B cell (primary cell): ENCODE data around the gene SIRT1. TPM values are rescaled to one million over a fixed set of nuclear protein-coding genes. Genes with fewer than 3 reads are reported as not detected.

Experiments
- ATAC-seq: fragments of 200-7000 bp; cut with Tn5 transposase; one replicate; pipeline ENCODE4 v1.10.0; 2021; ENCODE audit warnings: low read depth, mild to moderate bottlenecking, moderate number of reproducible peaks, moderate library complexity
- CTCF ChIA-PET: fragments of 350-600 bp; sonication (Branson Sonifier 250); formaldehyde crosslinking; loops from one replicate; lab custom pipeline; 2021; ENCODE audit warnings: antibody characterized with exemption, inconsistent platforms; lab: Charles Lee
- POLR2A ChIA-PET: fragments of 350-600 bp; sonication (Branson Sonifier 250); formaldehyde crosslinking; loops from one replicate; lab custom pipeline; 2021; ENCODE audit warnings: antibody characterized with exemption; lab: Charles Lee
- DNase-seq: peaks from one replicate; pipeline ENCODE4 v3.0.0; 2013
- H2AFZ ChIP-seq: 2 replicates; pipeline ENCODE4 v1.6.1; 2012; ENCODE audit warnings: mild to moderate bottlenecking, low read depth, low read length; ENCODE audit not compliant: insufficient read depth, poor library complexity, severe bottlenecking
- H3K27ac ChIP-seq, 2 donors: 1 replicate in 1 of 2; 2 replicates in 1 of 2; pipeline ENCODE4 v1.5.1; 2012 to 2013; ENCODE audit warnings: low read length in 2 of 2, mild to moderate bottlenecking in 2 of 2, moderate library complexity in 1 of 2
- H3K27me3 ChIP-seq, 4 experiments: fragments of 200-600 bp in 1 of 4; sonication (generic) in 1 of 4; replicated peaks in 1 of 4; 1 replicate in 2 of 4; 2 replicates in 2 of 4; pipeline versions ENCODE4 v1.6.1 to v1.7.0; 2013 to 2016; ENCODE audit warnings: low read length in 3 of 4, mild to moderate bottlenecking in 2 of 4, mixed read lengths in 1 of 4, moderate library complexity in 1 of 4; ENCODE audit not compliant: insufficient read depth in 4 of 4, control insufficient read depth in 3 of 4; ENCODE audit errors: control extremely low read depth in 1 of 4
- H3K36me3 ChIP-seq, 2 experiments: replicated peaks in 1 of 2; 1 replicate in 1 of 2; 2 replicates in 1 of 2; pipeline versions ENCODE4 v1.6.1 to v1.7.1; 2013; ENCODE audit warnings: low read length in 1 of 2; ENCODE audit not compliant: insufficient read depth in 2 of 2, control insufficient read depth in 1 of 2; ENCODE audit errors: control extremely low read depth in 1 of 2, extremely low read depth in 1 of 2
- H3K4me1 ChIP-seq, 2 donors: fragments of 200-600 bp in 1 of 2; sonication (generic) in 1 of 2; 1 replicate in 1 of 2; 2 replicates in 1 of 2; pipeline versions ENCODE4 v1.5.1 to v1.6.1; 2013 to 2017; ENCODE audit warnings: low read length in 2 of 2; ENCODE audit not compliant: control insufficient read depth in 2 of 2, insufficient read depth in 2 of 2
- H3K4me2 ChIP-seq: replicated peaks from 2 replicates; pipeline ENCODE3; 2012; ENCODE audit warnings: mild to moderate bottlenecking, low read depth, low read length; ENCODE audit not compliant: poor library complexity, severe bottlenecking
- H3K4me3 ChIP-seq, 5 experiments: fragments of 200-600 bp in 1 of 5; sonication (generic) in 1 of 5; 1 replicate in 3 of 5; 2 replicates in 2 of 5; pipeline versions ENCODE4 v1.5.1 to v1.7.0; 2011 to 2016; ENCODE audit warnings: low read length in 4 of 5, mild to moderate bottlenecking in 4 of 5, low read depth in 2 of 5, control low read depth in 1 of 5, moderate library complexity in 1 of 5; ENCODE audit not compliant: insufficient read depth in 1 of 5; ENCODE audit errors: control extremely low read depth in 1 of 5, extremely low read depth in 1 of 5
- H3K79me2 ChIP-seq: fragments of 200-600 bp; sonication (generic); one replicate; pipeline ENCODE4 v1.6.0; 2016; ENCODE audit warnings: low read length; ENCODE audit not compliant: control insufficient read depth, insufficient read depth
- H3K9ac ChIP-seq: fragments of 200-600 bp; sonication (generic); 2 replicates; pipeline ENCODE4 v1.6.1; 2017; ENCODE audit warnings: mild to moderate bottlenecking, low read length, moderate library complexity
- H3K9me3 ChIP-seq, 3 donors: one replicate each; pipeline versions ENCODE4 v1.6.1 to v1.7.1; 2013; ENCODE audit warnings: low read length in 2 of 3; ENCODE audit not compliant: control insufficient read depth in 2 of 3, insufficient read depth in 1 of 3; ENCODE audit errors: control extremely low read depth in 1 of 3
- H4K20me1 ChIP-seq: 2 replicates; pipeline ENCODE4 v1.6.0; 2012; ENCODE audit warnings: mild to moderate bottlenecking, low read length; ENCODE audit not compliant: insufficient read depth, control insufficient read depth, poor library complexity, severe bottlenecking
- H3K27ac Mint-ChIP-seq: one replicate; pipeline ENCODE4 v1.8.0; 2021; ENCODE audit warnings: mixed read lengths
- H3K27me3 Mint-ChIP-seq: one replicate; pipeline ENCODE4 v1.8.0; 2021; ENCODE audit warnings: mixed read lengths
- H3K4me1 Mint-ChIP-seq: one replicate; pipeline ENCODE4 v1.8.0; 2021; ENCODE audit warnings: mixed read lengths
- H3K4me3 Mint-ChIP-seq: one replicate; pipeline ENCODE4 v1.8.0; 2021; ENCODE audit warnings: mixed read lengths
- H3K9me3 Mint-ChIP-seq: one replicate; pipeline ENCODE4 v1.8.0; 2022; ENCODE audit warnings: mixed read lengths; ENCODE audit not compliant: insufficient read depth
- CTCF ChIP-seq: fragments of 200-600 bp; IDR thresholded peaks from one replicate; pipeline ENCODE4 v1.8.0; 2022; ENCODE audit warnings: antibody characterized with exemption, mild to moderate bottlenecking
- EZH2 ChIP-seq: IDR thresholded peaks from 2 replicates; pipeline ENCODE4 v1.6.1; 2012; ENCODE audit warnings: borderline replicate concordance, low read depth, mild to moderate bottlenecking, moderate library complexity, low read length; ENCODE audit not compliant: insufficient read depth, poor library complexity, severe bottlenecking
- WGBS: methylation state at CpG from one replicate; pipeline ENCODE4 v1.1.5; 2013; ENCODE audit warnings: missing lambda C conversion rate; ENCODE audit not compliant: insufficient coverage; 5-methylcytosine and 5-hydroxymethylcytosine counted together
- intact Hi-C: fragments of 100-400 bp; cut with micrococcal nuclease; formaldehyde crosslinking; loops from one replicate; pipeline ENCODE4 v1.10.0; 2022
- polyA plus RNA-seq: library from polyadenylated mRNA; depleted of rRNA; stranded (reverse); fragments of >200 nt; gene quantifications from 2 replicates; pipeline ENCODE4 v1.2.3, GENCODE V29; 2012
- total RNA-seq, 2 donors: library from RNA; stranded (reverse); fragments of 120-200 nt in 1 of 2; gene quantifications; 1 replicate in 1 of 2; 2 replicates in 1 of 2; pipeline versions ENCODE4 v1.2.3 to v1.2.4, GENCODE V29; 2013 to 2022

SIRT1 gene
- total and polyA plus RNA-seq, 2 donors (not counting 1 experiment from before 2014, with no cell fraction given): 14.4 to 67.8 TPM

DNA sequence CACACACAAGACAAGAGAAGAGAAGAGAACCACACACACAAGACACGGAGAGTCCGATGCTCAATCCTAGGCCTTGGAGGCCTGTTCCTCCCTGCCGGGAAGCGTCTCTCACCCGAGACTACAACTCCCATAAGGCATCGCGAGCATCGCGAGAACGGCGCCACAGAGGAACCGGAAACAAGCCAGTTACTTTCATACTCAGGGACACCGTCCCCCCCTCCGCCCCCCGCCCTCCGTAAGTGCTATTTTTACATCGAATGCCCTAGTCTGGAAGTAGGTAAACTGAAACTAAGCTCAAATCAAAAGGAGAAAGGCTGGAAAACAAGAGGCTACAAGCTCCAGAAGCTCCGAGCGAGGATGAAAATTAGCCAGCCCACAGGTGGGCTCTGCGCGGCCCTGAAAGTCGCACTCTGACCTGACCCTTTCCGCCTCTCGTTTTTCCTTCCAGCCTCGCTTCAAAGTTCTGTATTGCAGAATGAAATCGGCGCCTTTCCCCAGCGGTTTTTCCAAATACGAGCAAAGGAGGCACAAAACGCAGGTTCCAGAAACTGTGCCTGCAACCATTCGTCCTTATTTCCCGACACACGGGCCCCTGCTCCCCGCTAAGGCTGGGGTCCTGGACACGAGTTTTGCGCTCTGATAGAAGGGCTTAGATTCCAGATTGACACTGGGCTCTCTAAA lies 35.0 kb upstream of the SIRT1 start:
- peak overlapping the region; percentile 97 for H3K4me3 Mint-ChIP-seq
- intact Hi-C loops: loop anchor here (1.0 to 5.0 kb wide), 4 partner anchors 35 to 482 kb away; partner anchors contain the start of genes HERC4 and SIRT1
- Histone ChIP-seq H3K36me3 (no peaks in the 10 kb centered on the region), H4K20me1 (no peaks in the 10 kb centered on the region), H3K79me2 (no peaks in the 10 kb centered on the region), H3K27me3 (no peaks in the 10 kb centered on the region), H3K4me1 (peaks cover 5 to 9% of the 10 kb centered on the region in 2 donors), H3K9ac (peak overlapping the region; percentile 92), H2AFZ (peak overlapping the region; percentile 95), H3K4me3 (peak overlapping the region; percentile 79 to 98 (median 96)), H3K9me3 (peaks cover 0 to 3% (median 0%) of the 10 kb centered on the region in 3 donors), H3K4me2 (peak overlapping the region; percentile 92), H3K27ac (peak overlapping the region; percentile 89 to 91)
- ATAC-seq: peak; percentile 99
- H3K9me3 Mint-ChIP-seq: no peaks in the 10 kb centered on the region
- H3K27me3 Mint-ChIP-seq: no peaks in the 10 kb centered on the region
- CTCF ChIA-PET: interaction anchor here (0.7 to 4.0 kb wide), 6 partner anchors 36 to 453 kb away, joined by 3 to 27 read pairs (median 4); no protein-coding TSS in a partner anchor
- H3K27ac Mint-ChIP-seq: peak overlapping the region; percentile 97
- POLR2A ChIA-PET: interaction anchor here (0.6 to 1.0 kb wide), 3 partner anchors 30 to 562 kb away, joined by 4 to 8 read pairs (median 5); partner anchors contain the start of genes HNRNPH3 and PBLD
- TF ChIP-seq CTCF (no peak), EZH2 (no peak)
- H3K4me1 Mint-ChIP-seq: peaks cover 8% of the 10 kb centered on the region
- WGBS: 4% methylated on average over 20 of the region's 36 CpGs
- peak; percentile 93 for DNase-seq

GRCh38 chr10:67851186-67851585 lies 33.3 kb upstream of the SIRT1 start:
- DNase-seq: no peak
- H3K9me3 ChIP-seq: peaks cover 0 to 3% (median 0%) of the 10 kb centered on the region in 3 donors
- 95% methylated on average over 2 of the region's 2 CpGs for WGBS
- Mint-ChIP-seq H3K4me1 (peaks cover 12% of the 10 kb centered on the region), H3K27me3 (no peaks in the 10 kb centered on the region), H3K4me3 (peak overlapping the region; percentile 33), H3K27ac (no peak overlapping the region), H3K9me3 (no peaks in the 10 kb centered on the region)
- H4K20me1 ChIP-seq: no peaks in the 10 kb centered on the region
- no peak overlapping the region for H3K4me3 ChIP-seq
- peaks cover 5 to 11% of the 10 kb centered on the region in 2 donors for H3K4me1 ChIP-seq
- CTCF ChIA-PET: interaction anchor here (1.4 to 4.0 kb wide), 2 partner anchors 305 to 451 kb away, joined by 10 to 27 read pairs; no protein-coding TSS in a partner anchor
- POLR2A ChIA-PET: interaction anchor here (1.5 kb wide), 1 partner anchor 481 kb away, joined by 8 read pairs; the partner anchor contains the start of genes HNRNPH3 and PBLD
- no peak overlapping the region for H3K9ac ChIP-seq
- H3K4me2 ChIP-seq: no peak overlapping the region
- H3K36me3 ChIP-seq: no peaks in the 10 kb centered on the region
- no peaks in the 10 kb centered on the region for H3K79me2 ChIP-seq
- H3K27ac ChIP-seq: no peak overlapping the region
- TF ChIP-seq EZH2: no peak
- no peak for TF ChIP-seq CTCF
- no peak for ATAC-seq
- no peaks in the 10 kb centered on the region for H3K27me3 ChIP-seq
- H2AFZ ChIP-seq: no peak overlapping the region
- intact Hi-C loops: no loop called here
